ENCODE data around the gene BRK1. TPM values are rescaled to one million over a fixed set of nuclear protein-coding genes. Genes with fewer than 3 reads are reported as not detected.

The BRK1 gene
- polyA plus RNA-seq, 1 of the 3 experiments (the other 2 are of a cell fraction) = 211 TPM

- Histone ChIP-seq H3K79me2 (ENCODE audit: insufficient read depth) (peaks cover 8% of the 10 kb centered on the region), H3K36me3 (replicated peaks in 1 of 2; ENCODE audit: control insufficient read depth in 1 of 2, insufficient read depth in 2 of 2, low read length in 1 of 2) (no peaks in the 10 kb centered on the region), H3K27ac (ENCODE audit: low read depth in 2 of 2, low read length in 1 of 2) (no peak overlapping the region), H2AFZ (ENCODE audit: low read depth) (no peak overlapping the region), H3K4me3 (ENCODE audit: low read depth in 2 of 2, low read length in 1 of 2) (no peak overlapping the region), H3K27me3 (ENCODE audit: insufficient read depth) (no peaks in the 10 kb centered on the region), H3F3A (replicated peaks; ENCODE audit: insufficient read depth) (peaks cover 8% of the 10 kb centered on the region), H3K4me2 (no peak overlapping the region), H3K9me3 (no peaks in the 10 kb centered on the region), H3K9me2 (no peaks in the 10 kb centered on the region), H3K4me1 (ENCODE audit: control insufficient read depth in 1 of 2, insufficient read depth in 2 of 2, low read depth in 1 of 2, low read length in 1 of 2) (peaks cover 7 to 12% of the 10 kb centered on the region in 2 experiments; a peak in 2 of 4 replicates), H4K20me1 (ENCODE audit: insufficient read depth) (no peaks in the 10 kb centered on the region), H3K9ac (no peak overlapping the region)
- WGBS (ENCODE audit: low lambda C conversion rate) = 75% methylated on average over 6 of the region's 6 CpGs
- TF ChIP-seq POLR2AphosphoS5 (IDR thresholded peaks at IDR 0.05; ENCODE audit: low read depth, low read length) (no peak), RAD21 (IDR thresholded peaks at IDR 0.05; ENCODE audit: low read length) (no peak), RFX5 (IDR thresholded peaks at IDR 0.05; ENCODE audit: low read length) (no peak), ELF1 (IDR thresholded peaks at IDR 0.05) (no peak), YY1 (IDR thresholded peaks at IDR 0.05; ENCODE audit: low read depth) (no peak), CHD2 (IDR thresholded peaks at IDR 0.05; ENCODE audit: low read length, partially characterized antibody) (no peak), REST (IDR thresholded peaks at IDR 0.05; ENCODE audit: low read depth, low read length) (no peak), NFIC (IDR thresholded peaks at IDR 0.05; ENCODE audit: borderline replicate concordance) (no peak), EZH2phosphoT487 (IDR thresholded peaks at IDR 0.05; ENCODE audit: borderline replicate concordance, low read depth) (no peak), GABPA (IDR thresholded peaks at IDR 0.05; ENCODE audit: low read depth) (no peak), SMC3 (IDR thresholded peaks at IDR 0.05; ENCODE audit: low read depth, low read length) (no peak)
- TF ChIP-seq, protein P1, sequence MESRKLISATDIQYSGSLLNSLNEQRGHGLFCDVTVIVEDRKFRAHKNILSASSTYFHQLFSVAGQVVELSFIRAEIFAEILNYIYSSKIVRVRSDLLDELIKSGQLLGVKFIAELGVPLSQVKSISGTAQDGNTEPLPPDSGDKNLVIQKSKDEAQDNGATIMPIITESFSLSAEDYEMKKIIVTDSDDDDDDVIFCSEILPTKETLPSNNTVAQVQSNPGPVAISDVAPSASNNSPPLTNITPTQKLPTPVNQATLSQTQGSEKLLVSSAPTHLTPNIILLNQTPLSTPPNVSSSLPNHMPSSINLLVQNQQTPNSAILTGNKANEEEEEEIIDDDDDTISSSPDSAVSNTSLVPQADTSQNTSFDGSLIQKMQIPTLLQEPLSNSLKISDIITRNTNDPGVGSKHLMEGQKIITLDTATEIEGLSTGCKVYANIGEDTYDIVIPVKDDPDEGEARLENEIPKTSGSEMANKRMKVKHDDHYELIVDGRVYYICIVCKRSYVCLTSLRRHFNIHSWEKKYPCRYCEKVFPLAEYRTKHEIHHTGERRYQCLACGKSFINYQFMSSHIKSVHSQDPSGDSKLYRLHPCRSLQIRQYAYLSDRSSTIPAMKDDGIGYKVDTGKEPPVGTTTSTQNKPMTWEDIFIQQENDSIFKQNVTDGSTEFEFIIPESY (IDR thresholded peaks at IDR 0.05; ENCODE audit: borderline replicate concordance, low read depth) = no peak
- TF ChIP-seq, protein P2, sequence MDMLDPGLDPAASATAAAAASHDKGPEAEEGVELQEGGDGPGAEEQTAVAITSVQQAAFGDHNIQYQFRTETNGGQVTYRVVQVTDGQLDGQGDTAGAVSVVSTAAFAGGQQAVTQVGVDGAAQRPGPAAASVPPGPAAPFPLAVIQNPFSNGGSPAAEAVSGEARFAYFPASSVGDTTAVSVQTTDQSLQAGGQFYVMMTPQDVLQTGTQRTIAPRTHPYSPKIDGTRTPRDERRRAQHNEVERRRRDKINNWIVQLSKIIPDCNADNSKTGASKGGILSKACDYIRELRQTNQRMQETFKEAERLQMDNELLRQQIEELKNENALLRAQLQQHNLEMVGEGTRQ (IDR thresholded peaks at IDR 0.05; ENCODE audit: borderline replicate concordance, low read depth, low read length) = no peak
- TF ChIP-seq, protein P3, sequence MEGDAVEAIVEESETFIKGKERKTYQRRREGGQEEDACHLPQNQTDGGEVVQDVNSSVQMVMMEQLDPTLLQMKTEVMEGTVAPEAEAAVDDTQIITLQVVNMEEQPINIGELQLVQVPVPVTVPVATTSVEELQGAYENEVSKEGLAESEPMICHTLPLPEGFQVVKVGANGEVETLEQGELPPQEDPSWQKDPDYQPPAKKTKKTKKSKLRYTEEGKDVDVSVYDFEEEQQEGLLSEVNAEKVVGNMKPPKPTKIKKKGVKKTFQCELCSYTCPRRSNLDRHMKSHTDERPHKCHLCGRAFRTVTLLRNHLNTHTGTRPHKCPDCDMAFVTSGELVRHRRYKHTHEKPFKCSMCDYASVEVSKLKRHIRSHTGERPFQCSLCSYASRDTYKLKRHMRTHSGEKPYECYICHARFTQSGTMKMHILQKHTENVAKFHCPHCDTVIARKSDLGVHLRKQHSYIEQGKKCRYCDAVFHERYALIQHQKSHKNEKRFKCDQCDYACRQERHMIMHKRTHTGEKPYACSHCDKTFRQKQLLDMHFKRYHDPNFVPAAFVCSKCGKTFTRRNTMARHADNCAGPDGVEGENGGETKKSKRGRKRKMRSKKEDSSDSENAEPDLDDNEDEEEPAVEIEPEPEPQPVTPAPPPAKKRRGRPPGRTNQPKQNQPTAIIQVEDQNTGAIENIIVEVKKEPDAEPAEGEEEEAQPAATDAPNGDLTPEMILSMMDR (IDR thresholded peaks at IDR 0.05) = no peak
- ChIA-PET POLR2A (no interaction called here), CTCF (interaction anchor here (1.0 to 1.2 kb wide), 2 partner anchors 14 to 63 kb away, joined by 3 to 4 read pairs; no protein-coding TSS in a partner anchor)
- no peak for DNase-seq
Observed at GRCh38 chr3:10160925-10161324, 45.5 kb downstream of the BRK1 start.
